Colon (tissue), 2 donors: ENCODE results near the gene AIRE.
"Not testable (repeated sequence)": the region's sequence is repeated elsewhere in the genome, so short reads cannot be mapped to it uniquely, and the experiment has no call there.

Source experiments
- FAIRE-seq: peaks from 2 replicates; lab custom pipeline; 2012; peaks lifted over from hg19 to GRCh38; lab: Jason Lieb, UNC
- donor health status: control.
- donor health status: control.

The AIRE gene

DNA sequence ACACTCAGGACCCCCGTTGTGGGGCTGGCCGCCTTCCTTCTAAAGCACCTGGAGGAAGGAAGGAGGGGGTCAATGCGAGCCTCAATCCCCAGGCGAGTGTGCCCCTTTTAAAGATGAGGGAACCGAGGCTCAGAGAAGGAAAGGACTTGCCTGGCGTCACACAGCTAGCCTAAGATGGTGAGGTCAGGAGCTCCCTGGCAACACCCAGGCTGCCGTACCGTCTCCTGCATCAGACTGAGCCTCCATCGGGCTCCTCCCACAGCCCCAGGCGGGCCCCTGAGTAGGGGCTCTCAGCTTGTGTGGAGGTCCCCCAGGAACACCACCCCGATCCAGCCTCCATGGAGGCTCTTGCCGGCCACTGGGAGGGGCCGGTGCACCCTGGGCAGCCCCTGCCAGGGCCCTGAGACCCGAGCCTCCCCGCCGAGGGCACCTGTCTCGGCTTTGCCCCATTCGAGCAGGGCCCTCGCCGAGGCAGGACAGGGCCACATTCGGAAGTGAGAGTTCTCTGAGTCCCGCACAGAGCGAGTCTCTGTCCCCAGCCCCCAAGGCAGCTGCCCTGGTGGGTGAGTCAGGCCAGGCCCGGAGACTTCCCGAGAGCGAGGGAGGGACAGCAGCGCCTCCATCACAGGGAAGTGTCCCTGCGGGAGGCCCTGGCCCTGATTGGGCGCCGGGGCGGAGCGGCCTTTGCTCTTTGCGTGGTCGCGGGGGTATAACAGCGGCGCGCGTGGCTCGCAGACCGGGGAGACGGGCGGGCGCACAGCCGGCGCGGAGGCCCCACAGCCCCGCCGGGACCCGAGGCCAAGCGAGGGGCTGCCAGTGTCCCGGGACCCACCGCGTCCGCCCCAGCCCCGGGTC is at the start of gene AIRE:
Gene AIRE (plus strand): TSS at position 739 of the 855 bp plus-strand sequence. CDS start 131 bp downstream, outside the sequence.
- FAIRE-seq: no peak

DNA sequence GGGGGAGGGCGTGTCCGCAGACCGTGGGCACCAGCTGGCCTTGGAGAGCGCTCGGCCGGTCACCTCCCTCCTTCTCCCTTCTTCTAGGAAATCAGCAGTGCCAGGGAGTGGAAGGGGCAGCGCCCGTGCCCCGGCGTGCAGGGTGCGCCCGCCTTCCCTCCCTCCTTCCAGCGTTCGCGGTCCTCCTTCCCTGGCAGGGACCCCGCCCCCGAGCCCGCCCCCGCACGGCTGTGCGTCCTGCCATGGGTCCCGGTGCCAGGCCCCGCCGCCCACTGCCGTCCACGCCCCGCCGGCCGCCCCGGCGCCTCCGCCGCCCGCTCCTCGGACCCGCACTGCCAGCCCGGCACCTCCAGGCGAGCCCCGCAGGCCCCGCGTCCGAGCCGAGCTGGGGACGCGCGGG is 45.3 kb upstream of the AIRE start:
- not testable (repeated sequence) for FAIRE-seq

DNA sequence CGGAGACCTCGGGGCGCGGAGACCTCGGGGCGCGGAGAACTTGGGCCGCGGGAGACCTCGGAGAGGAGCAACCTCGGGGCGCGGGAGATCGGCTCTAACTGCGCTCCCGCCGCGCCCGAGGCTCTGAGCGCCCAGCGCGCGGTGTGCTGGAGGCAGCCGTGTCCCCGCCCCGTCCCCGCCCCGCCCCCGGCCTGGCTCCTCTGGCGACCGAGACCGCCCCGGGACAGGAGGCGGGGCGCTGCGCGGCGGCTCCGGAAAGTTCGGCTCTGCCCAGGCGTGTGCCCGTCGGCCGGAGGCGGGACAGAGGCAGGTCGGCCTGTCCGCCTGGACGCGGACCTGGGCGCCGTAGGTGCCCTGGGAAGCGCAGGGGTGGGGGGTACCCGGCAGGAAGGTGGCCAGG is 44.8 kb upstream of the AIRE start, which contains the start of gene ICOSLG:
Gene ICOSLG (minus strand): TSS at position 102 of the 400 bp plus-strand sequence. CDS start 126 bp downstream, outside the sequence.
- not testable (repeated sequence) for FAIRE-seq

DNA sequence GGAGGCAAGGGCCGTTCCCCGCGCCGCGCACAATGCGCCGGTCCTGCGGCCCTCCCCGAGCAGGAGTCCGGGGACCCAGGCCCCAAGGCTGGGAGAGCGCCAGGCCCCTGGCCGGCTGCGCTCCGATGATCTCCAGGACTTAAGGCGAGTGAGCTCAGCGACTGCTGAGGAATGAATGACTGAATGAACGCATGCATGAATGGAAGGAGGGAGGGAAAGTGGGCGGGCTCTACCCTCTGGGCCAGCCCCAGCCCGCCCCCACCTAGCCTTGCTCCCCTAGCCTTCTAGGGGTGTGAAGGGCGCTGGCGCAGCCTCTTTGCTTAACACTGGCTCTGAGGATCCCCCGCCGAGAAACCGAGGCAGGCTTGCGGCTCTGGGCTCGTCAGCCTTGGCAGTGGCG is 44.4 kb upstream of the AIRE start:
- FAIRE-seq: not testable (repeated sequence)

DNA sequence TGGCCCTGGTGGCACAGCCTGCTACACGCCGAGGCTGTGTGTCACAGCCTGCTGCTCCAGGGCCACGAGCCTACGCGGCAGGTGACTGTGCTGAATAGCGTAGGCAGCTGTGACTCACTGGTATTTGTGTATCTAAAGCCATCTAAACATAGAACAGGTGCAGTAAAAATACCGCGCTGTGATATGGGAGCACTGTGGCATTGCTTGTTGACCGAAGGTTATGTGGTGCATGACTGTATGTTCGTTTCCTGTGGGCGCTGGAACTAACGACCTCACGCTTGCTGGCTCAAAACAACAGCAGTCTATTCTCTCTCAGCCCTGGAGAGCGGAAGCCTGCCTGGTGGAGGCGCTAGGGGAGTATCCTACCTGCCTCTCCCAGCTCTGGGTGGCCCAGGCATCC is 41.7 kb upstream of the AIRE start:
- peak; percentile 57 for FAIRE-seq

DNA sequence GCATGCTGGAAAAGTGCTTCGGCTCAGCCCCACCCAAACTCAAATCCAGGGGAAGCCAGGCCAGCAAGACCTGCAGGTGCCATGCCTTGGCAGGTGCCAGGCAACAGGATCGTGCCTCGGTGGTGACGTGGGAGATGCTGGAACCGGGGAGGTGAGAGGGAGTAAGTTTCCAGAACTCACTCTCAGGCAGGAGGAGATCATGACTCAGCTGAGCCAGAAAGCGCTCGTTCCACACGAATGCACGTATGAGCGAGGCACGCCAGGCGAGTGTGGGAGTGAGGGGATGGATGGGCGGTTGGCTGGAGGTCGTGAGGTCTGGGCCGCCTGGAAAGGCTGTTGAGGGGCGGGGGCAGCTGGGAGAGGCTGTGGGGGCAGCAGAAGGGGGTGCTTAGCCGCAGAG is 37.8 kb upstream of the AIRE start:
- FAIRE-seq: not testable (repeated sequence)

DNA sequence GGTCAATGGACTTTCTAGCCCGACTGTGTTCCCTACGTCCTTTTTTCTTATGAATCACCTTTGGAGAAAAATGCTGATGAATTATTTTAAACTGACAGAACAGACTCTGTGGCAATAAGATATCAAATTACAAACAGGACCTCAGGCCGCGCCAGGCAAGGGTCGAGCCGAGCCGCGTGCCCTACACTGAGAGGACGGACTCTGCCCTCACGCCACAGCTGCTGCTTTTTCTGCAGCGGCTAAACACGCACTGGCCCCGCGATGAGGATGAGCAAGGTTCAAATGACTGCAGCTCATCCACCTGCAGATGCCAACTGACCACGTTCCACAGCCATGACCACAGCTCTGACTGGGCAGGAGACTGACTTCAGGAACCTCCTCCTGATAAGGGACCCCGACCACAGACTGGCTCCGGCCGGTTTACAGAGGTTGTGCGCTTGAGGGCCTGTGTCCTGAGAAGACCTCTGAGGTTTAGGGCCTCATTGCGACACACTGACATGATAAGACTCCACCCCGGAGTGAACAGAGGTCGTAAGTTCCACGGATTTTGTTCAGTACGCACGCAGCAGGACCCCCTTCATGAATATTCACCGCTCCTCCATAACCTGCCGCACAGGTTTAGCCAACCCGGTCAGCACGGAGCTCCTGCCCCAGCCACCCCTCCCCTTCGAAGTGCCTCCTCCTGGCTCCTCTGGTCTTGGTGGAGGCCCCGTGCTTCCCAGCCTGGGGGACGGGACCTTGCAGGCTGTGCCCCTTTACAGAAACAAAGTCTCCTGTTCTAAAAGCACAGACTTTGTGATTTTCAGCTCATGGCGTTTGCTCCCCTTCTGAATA is 36.3 kb upstream of the AIRE start:
- not testable (repeated sequence) for FAIRE-seq

DNA sequence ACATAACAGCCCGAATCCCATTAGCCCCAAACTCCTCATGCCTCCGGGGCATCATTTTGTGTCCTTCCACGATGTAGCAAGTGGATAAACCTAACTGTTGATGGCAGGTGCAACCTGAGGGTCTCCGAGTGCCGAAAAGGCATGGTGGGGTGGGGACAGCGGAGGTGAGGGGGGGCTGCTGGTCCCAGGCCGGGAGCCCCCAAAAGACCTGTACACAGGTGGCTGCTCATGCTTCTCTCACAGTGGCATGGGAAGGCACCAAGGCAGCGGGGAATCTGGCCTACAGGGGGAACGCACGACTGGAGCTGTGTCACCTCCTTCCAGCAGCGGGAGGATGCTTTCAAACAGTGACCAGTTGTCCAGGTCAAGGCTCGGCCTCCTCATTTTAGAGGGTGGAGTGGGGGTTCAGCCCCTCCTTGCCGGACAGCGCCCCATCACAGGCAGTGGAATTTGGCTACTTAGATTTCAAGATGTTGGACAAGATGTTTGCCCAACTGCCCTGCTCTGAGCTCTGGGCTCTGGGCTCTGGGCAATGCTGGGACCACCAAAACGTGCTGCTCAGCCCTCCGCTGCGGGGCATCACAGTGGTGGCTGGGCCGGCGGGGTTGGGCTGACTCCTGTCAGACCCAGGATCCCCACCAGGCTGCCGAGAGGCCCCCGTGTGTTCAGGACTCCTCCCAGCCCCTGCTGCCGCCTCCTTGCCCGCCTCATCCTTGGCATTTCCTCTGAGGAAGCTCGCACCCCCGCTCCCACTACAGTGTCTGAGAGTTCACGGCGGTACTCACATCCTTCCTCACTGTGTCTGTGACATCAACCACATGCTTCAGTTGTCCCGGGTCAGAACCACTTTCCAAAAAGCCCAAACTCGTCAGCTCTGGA is 31.6 kb upstream of the AIRE start:
- FAIRE-seq: no peak

DNA sequence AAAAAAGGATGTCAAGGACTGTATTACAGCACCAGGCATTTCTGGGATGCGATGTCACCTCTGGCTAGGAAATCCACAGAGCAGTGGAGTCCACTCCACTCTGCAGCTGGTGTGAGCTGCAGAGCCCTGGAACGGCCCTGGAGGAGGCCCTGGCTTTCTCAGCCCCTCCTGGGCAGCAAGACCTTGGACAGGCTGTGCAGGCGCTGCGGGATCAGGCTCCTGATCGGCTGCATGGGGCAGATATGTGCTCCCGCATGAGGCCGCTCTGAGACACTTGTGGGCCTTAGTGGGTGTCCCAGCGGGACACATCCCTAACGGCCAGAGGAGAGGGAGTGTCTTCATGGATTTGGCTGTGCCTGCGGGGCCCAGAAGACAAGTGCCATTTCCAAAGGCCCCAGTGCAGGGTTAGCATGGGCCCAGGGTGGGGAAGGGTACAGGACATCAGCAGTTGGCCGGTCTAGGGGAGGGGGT is 30.1 kb upstream of the AIRE start:
- FAIRE-seq: no peak

DNA sequence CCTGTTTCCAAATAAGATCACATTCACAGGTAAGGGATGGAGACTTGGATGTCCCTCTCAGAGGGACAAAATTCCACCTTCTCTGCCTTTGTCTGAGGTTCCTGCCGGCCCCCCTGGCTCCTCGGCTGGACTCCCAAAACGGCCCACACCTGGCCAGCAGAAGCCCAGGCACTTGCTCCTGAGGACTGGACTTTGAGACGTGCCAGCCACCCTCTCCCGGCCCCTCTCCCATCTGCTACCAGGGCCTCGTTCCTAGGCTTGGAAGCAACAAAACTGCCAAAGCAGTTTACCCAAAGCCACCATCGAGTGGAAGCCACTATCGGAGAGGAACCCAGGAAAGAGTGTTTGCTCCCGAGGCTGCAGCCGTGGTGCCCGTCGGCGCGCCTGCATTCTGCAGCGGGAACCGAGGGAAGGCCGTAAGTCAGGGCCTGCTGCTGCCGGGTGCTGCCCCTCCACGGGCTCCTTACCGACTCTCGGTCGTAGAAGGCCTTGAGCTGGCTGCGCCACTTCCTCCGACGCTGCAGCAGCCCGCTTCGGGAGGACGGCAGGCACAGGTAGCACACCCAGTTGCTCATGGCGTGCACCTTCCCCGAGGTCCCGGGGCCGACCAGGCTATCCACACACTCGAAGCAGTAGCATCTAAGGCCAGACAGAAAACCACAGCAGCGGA is 27.5 kb upstream of the AIRE start:
- FAIRE-seq: no peak

DNA sequence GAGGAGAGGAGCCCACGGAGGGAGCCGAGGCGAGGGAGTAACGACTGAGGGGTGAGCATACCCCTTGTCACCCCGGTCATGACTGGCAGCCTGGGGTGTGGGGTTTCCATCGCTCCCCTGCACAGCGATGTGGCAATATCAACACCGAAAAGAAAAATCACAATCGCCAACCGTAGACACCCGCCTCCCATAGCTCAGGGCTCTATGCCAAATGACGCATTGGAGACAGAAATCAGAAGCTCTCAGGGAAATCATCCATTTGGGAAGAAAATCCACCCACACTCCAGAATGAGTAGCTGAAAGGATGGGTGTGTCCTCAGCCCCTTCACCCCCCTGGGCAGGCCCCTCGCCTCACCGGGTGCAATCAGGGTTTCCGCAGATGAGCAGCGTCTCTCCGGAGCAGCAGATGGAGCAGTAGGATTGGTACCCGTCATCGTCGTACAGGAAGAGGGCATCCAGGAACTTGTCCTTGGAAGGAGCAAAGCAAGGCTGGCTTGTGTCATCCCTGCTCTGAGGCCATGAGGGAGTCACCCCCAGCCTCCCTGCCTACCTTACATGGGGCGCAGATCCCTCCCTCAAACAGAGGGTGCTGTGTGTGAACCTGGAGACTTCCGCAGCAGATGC is 26.5 kb upstream of the AIRE start:
- FAIRE-seq: no peak

DNA sequence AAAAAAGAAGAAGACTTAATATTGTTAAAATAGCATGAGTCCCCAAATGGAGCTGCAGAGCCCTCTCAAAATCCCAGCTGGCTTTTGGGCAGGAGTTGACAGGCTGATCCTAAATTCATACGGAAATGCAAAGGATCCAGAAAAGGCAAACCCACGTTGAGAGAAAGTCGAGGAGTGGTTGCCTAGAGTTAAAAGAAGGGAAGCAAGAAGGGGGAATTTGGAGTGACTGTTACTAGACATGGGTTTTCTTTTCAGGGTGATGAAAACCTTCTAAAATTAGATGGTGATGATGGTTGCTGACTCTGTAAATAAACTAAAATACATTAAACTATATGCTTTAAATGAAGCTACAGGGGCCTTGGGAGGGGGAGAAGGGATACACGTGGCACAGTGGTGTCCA is 25.6 kb upstream of the AIRE start:
- no peak for FAIRE-seq

DNA sequence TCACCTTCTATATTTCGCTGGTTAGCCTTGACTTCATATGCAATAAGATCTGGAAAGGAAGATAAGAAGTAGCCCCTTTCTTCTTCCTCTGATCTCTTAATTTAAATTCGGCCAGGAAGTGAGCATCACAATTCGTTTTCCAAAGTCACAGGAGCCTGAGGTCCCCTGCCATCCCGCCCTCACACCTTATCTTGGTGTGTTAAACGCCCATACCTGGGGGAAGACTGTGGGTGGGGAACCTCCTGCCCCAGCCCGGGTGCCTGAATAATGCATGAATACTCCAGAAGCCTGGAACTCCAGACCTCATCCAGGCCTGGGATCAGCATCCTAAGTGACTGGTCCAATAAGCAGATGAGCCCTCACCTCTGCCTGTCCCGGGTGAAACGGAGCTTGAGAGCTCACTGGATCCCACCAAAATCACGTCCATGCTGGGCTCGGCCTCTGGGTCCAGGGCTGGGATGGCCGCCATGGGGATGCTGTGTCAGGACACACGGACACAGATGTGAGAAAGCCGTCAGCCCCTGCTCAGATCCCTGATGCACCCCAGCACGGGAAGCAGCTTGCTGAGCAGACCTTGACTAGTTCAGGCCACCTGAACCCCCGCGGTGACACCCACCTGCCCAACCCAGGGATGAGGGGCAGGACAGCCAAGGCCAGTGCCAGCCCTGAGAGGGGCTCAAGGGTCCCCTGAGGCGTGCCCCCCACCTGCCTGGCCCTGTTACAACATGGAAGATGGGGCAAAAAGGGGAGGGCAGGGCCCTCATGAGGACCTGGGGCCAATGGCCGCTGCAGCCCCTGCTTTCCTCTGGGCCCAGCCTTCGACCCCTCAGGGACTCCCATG is 24.7 kb upstream of the AIRE start:
- FAIRE-seq: no peak

DNA sequence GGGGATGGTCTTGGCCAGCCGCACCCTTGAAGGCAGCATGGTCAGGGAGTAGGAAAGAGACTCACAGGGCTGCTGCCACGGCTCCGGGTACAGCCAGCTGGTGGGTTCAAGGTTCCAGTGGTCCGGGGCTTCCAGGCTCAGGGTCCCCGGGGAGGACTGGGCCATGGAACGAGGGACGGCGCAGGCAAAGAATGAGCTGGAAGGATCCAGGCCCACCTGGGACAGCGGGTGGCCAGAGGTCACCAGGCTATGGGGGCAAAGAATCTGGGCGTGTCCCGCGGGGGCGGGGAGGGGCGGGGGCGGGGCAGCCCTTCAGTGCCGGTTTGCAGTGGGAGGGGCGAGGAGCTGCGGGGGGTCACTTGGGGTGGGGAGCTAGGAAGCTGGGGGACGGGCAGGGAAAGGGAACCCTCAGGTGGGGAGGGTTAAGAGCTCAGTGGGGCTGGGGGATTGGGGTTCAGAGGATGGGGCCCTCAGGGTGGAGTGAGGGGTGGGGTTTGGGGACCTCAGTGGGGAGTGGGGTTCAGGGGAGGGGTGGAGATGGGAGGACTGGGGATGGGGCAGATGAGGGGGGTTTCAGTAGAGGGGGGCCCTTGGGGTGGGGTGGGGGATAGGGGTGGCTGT is 23.9 kb upstream of the AIRE start, which contains the start of gene DNMT3L:
Gene DNMT3L (minus strand): TSS at position 223 of the 621 bp plus-strand sequence. CDS start 638 bp downstream, outside the sequence.
- FAIRE-seq: no peak

DNA sequence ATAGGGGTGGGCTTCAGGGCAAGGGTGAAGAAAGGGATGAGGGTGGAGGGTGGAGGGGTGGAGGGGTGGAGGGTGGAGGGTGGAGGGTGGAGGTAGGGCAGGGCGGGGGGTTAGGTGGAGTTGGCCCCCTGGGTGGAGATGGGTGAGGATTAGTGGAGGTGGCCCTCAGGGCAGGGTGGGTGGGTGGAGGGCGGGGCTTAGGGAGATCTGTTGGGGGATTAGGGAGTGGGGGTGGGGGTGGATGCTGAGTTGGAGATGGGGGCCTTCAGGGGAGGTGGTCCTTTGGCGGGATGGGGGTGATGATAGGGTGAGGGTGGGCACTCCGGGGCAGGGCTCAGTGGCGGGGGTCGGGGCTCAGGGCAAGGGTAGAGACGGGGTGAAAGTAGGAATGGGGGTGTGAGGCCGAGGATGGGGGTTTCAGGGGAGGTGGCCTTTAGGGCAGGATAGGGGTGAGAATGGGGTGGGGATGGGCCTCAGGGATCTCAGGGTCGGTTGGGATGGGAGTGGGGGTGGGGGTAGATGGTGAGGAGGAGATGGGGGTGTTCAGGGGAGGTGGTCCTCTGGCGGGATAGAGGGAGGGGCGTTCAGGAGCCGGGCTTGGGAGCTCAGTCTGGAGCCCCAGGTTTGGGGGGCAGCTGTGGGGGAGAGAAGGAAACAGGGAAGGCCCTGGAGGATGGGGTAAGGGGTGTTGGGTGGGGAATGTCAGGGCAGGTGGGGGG is 23.2 kb upstream of the AIRE start:
- no peak for FAIRE-seq

DNA sequence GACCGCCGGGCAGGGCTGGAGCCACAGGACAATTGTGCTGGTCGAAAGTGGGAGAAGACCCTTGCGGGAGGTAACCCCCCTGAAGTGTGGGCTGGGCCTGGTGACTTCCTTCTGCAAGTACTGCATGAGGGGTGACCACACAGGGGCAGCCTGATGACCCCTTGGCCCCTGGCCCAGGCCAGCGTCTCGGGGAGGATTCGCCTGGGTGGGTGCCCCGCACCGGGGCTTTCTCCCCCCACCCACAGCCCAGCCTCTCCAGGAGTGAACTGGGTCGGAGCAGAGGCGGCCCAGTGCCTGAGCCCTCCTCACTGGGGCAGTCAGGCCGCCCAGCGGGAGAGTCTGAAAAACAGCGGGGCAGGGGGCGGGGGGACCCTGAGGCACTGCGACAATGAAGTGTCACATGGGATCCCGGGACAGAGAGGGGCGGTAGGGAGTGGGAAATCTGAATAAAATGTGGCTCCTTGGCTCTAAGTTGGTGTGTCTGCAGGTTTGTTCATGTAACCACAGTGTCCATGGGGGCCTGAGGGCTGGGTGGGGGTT is 22.4 kb upstream of the AIRE start:
- no peak for FAIRE-seq

DNA sequence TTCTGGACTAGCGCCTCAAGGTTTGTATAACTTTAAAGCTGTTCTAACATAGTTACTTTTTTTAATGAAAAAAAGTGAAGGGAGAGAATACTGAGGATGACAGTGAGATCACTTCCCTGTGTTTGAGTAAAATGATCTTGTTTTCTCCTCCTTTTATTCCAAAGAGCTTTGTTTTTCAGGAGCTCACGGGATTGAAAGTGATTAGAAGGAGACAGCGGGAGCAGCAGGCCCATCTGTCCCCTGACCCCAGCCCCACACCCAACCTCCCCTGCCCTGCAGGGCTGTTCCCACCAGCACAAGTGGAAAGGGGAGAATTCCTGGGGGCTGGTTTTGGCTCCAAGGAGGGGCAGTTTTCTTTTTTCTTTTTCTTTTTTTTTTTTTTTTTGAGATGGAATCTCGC is 21.9 kb upstream of the AIRE start:
- no peak for FAIRE-seq

DNA sequence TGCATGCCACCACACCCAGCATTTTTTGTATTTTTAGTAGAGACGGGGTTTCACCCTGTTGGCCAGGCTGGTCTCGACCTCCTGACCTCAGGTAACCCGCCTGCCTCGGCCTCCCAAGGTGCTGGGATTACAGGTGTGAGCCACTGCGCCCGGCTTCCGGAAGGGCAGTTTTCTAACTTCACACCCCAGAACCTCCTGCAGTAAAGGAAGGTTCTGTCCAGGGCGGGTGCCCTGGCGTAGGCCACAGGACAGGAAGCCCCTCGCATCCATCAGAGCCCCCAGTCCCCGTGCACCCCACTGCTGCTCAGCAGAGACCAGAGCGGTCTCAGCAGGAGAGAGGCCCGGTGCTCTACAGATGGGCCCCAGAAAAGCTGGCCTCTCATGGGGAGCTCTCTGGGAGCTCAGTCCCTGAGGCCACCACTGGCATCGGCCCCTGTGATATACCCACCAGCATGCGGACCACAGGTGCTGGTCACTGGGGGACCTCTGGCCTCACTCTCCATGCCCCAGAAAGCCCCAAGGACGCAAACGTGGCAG is 19.9 kb upstream of the AIRE start:
- no peak for FAIRE-seq
